ENCODE measurements around the gene SPACA7. TPM values are rescaled to one million over a fixed set of nuclear protein-coding genes. Genes with fewer than 3 reads are reported as not detected.

The SPACA7 gene
- total RNA-seq, 1 donor from 2014 or later, result not detected

GRCh38 chr13:112356190-112356589, 20.0 kb upstream of the SPACA7 start:
- Mint-ChIP-seq H3K36me3 (ENCODE audit: low read depth) (no peaks in the 10 kb centered on the region), H3K9me3 (ENCODE audit: low read depth) (peaks cover 5% of the 10 kb centered on the region), H3K4me1 (ENCODE audit: low read depth) (peaks cover 12% of the 10 kb centered on the region), H3K4me3 (ENCODE audit: unreplicated experiment) (no peak overlapping the region), H3K27ac (ENCODE audit: unreplicated experiment) (no peak overlapping the region), H3K27me3 (ENCODE audit: low read depth) (no peaks in the 10 kb centered on the region)
- TF ChIP-seq CTCF (IDR thresholded peaks at IDR 0.05), result no peak
- no peak for DNase-seq (ENCODE audit: low spot score)

DNA sequence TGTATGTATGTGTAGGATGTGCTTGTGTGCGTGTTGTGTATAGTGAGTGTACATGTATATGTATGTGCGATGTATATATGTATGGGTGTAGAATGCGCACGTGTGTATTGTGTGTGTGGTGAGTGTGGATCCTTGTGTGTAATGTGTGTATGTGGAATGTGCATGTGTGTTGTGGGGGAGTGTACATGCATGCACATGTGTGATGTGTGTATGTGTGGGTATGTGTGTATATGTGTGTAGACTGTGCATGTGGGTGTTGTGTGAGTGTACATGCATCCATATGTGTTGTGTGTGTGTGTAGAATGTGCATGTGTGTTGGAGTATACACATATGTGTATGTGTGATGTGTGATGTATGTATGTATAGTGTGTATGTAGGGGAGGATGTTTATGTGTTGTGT, 18.0 kb upstream of the SPACA7 start:
- H3K27me3 Mint-ChIP-seq (ENCODE audit: low read depth), result no peaks in the 10 kb centered on the region
- TF ChIP-seq CTCF (IDR thresholded peaks at IDR 0.05), result no peak
- peaks cover 14% of the 10 kb centered on the region for H3K9me3 Mint-ChIP-seq (ENCODE audit: low read depth)
- DNase-seq (ENCODE audit: low spot score), result no peak
- H3K36me3 Mint-ChIP-seq (ENCODE audit: low read depth), result no peaks in the 10 kb centered on the region
- H3K4me1 Mint-ChIP-seq (ENCODE audit: low read depth), result no peaks in the 10 kb centered on the region
- no peak overlapping the region for H3K4me3 Mint-ChIP-seq (ENCODE audit: unreplicated experiment)
- no peak overlapping the region for H3K27ac Mint-ChIP-seq (ENCODE audit: unreplicated experiment)

GRCh38 chr13:112362021-112362420, 14.1 kb upstream of the SPACA7 start:
- peaks cover 15% of the 10 kb centered on the region for H3K9me3 Mint-ChIP-seq (ENCODE audit: low read depth)
- DNase-seq (ENCODE audit: low spot score), result no peak
- no peaks in the 10 kb centered on the region for H3K36me3 Mint-ChIP-seq (ENCODE audit: low read depth)
- H3K4me1 Mint-ChIP-seq (ENCODE audit: low read depth), result no peaks in the 10 kb centered on the region
- TF ChIP-seq CTCF (IDR thresholded peaks at IDR 0.05), result no peak
- H3K27ac Mint-ChIP-seq (ENCODE audit: unreplicated experiment), result no peak overlapping the region
- no peak overlapping the region for H3K4me3 Mint-ChIP-seq (ENCODE audit: unreplicated experiment)
- no peaks in the 10 kb centered on the region for H3K27me3 Mint-ChIP-seq (ENCODE audit: low read depth)

DNA sequence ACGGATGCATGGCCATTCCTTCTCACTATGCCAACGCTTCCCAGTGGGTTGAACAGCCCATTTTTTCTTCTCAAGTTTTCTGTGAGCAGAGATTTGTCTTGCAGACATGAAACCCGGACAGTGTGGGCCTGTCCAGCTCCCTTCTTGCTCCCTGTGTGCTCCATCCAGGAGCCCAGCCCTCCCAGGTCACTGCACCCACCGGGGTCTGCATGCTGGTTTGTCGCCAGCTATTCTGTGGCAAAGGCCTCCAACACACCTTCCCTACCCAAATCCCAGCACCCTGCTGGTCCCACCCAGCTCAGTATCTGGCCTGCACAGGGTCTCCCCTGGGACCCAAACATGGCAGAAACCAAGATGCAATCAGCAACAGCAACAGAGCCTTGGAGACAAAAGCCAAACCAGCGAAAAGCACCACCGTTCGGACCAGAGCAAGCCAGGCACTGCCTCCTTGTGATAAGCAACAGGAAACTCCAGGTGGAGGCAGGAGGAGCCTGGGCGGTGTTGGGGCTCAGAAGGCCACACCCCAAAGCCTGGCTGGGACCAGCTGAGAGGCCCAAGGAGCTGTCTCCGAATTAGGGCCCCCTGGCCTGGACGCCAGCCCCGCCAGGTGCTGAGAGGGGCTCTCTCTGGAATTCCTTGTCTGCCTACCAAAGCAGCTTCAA, 12.2 kb upstream of the SPACA7 start:
- Mint-ChIP-seq H3K4me1 (ENCODE audit: low read depth) (no peaks in the 10 kb centered on the region), H3K27me3 (ENCODE audit: low read depth) (no peaks in the 10 kb centered on the region), H3K9me3 (ENCODE audit: low read depth) (peaks cover 21% of the 10 kb centered on the region), H3K36me3 (ENCODE audit: low read depth) (peaks cover 1% of the 10 kb centered on the region), H3K4me3 (ENCODE audit: unreplicated experiment) (no peak overlapping the region), H3K27ac (ENCODE audit: unreplicated experiment) (no peak overlapping the region)
- TF ChIP-seq CTCF (IDR thresholded peaks at IDR 0.05), result no peak
- DNase-seq (ENCODE audit: low spot score), result no peak

DNA sequence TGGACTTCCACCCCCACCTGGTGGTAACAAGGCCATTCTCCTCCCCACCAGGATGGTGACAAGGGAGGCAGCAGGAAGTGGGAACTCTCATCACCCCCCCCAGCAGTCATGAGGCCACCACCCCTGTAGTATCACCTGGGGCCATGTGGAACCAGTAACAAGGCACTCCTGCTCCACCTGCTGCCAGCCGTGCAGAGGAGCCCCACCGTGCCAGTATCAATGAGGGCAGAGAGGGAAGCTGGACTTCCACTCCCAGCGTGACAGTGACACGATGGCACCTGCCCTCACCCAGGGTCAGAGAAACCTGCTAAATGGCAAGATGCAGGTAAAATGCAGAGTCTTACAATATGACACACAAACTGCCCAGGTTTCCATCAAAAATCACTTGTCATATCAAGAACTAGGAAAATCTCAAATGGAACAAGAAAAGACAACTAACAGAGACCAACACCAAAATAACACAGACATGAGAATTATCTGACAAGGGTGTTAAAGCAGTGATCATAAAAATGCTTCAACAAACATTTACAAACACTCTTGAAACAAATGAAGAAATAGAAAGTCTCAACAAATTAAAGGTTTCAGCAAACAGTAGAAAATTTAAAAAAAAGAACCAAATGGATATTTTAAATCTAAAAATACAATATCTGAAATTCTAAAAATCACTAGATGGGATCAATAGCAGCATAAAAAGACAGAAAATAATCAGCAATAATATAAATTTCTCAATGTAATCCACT, 9.1 kb upstream of the SPACA7 start:
- Mint-ChIP-seq H3K27me3 (ENCODE audit: low read depth) (peaks cover 12% of the 10 kb centered on the region), H3K36me3 (ENCODE audit: low read depth) (peaks cover 1% of the 10 kb centered on the region), H3K27ac (ENCODE audit: unreplicated experiment) (no peak overlapping the region), H3K4me1 (ENCODE audit: low read depth) (no peaks in the 10 kb centered on the region), H3K4me3 (ENCODE audit: unreplicated experiment) (no peak overlapping the region), H3K9me3 (ENCODE audit: low read depth) (peaks cover 9% of the 10 kb centered on the region)
- no peak for TF ChIP-seq CTCF (IDR thresholded peaks at IDR 0.05)
- DNase-seq (ENCODE audit: low spot score), result no peak

All from chondrocyte (in vitro differentiated cells).